NCI-H1417 treated with DMSO at 0.1 percent for 48 hours (cell line): ENCODE results near the gene PDZD2.
"Not testable (repeated sequence)": the region's sequence is repeated elsewhere in the genome, so short reads cannot be mapped to it uniquely, and the experiment has no call there.

Experiments used
- DNase-seq: peaks from one replicate; lab custom pipeline; 2025; lab: John Stamatoyannopoulos, UW

Gene PDZD2

GRCh38 chr5:31733371-31733770, 94.4 kb downstream of the PDZD2 start:
- no peak for DNase-seq

GRCh38 chr5:31736127-31736526, 97.2 kb downstream of the PDZD2 start:
- DNase-seq = no peak

GRCh38 chr5:31738199-31738598, 99.3 kb downstream of the PDZD2 start:
- DNase-seq = no peak

- DNase-seq = no peak
These were observed 102.6 kb downstream of the PDZD2 start for GRCh38 chr5:31741496-31741895.

GRCh38 chr5:31743678-31744077, 104.7 kb downstream of the PDZD2 start:
- DNase-seq = no peak

- DNase-seq = no peak
These were observed 109.7 kb downstream of the PDZD2 start for GRCh38 chr5:31748458-31749172.

- DNase-seq = no peak
These were observed 111.3 kb downstream of the PDZD2 start for GRCh38 chr5:31750215-31750614.

- no peak for DNase-seq
These were observed 112.7 kb downstream of the PDZD2 start for GRCh38 chr5:31751610-31752009.

GRCh38 chr5:31753700-31754357, 114.9 kb downstream of the PDZD2 start:
- DNase-seq = no peak

- DNase-seq = no peak
These were observed 115.4 kb downstream of the PDZD2 start for GRCh38 chr5:31754358-31754704.

GRCh38 chr5:31754741-31755675, 116.1 kb downstream of the PDZD2 start:
- no peak for DNase-seq

GRCh38 chr5:31755676-31756230, 116.8 kb downstream of the PDZD2 start:
- DNase-seq = no peak

- no peak for DNase-seq
These were observed 118.9 kb downstream of the PDZD2 start for GRCh38 chr5:31757806-31758205.

- DNase-seq = no peak
These were observed 120.0 kb downstream of the PDZD2 start for GRCh38 chr5:31758803-31759425.

- DNase-seq = no peak
These were observed 121.0 kb downstream of the PDZD2 start for GRCh38 chr5:31759925-31760324.

GRCh38 chr5:31761877-31762276, 122.9 kb downstream of the PDZD2 start:
- DNase-seq = no peak

- no peak for DNase-seq
These were observed 124.5 kb downstream of the PDZD2 start for GRCh38 chr5:31763424-31763823.

GRCh38 chr5:31764687-31765086, 125.8 kb downstream of the PDZD2 start:
- not testable (repeated sequence) for DNase-seq

GRCh38 chr5:31767335-31768031, 128.6 kb downstream of the PDZD2 start:
- no peak for DNase-seq

- no peak for DNase-seq
These were observed 129.1 kb downstream of the PDZD2 start for GRCh38 chr5:31768046-31768445.

- no peak for DNase-seq
These were observed 129.9 kb downstream of the PDZD2 start for GRCh38 chr5:31768784-31769183.
